PC-3 (cell line): ENCODE results near the gene CTSW. TPM values are rescaled to one million over a fixed set of nuclear protein-coding genes. Genes with fewer than 3 reads are reported as not detected.

Experiments used
- ATAC-seq: fragments of 200-7000 bp; cut with Tn5 transposase; 2 replicates; pipeline ENCODE4 v1.9.1; 2020; ENCODE audit warnings: mild to moderate bottlenecking, moderate library complexity
- BruUV-seq: library from RNA; stranded (reverse); fragments of 400-500 nt; replicated peaks from 2 replicates; lab custom pipeline; 2021; lab: Mats Ljungman, UMichigan
- CTCF ChIA-PET: fragments of 300-600 bp; sonication (Branson Sonifier 250); formaldehyde crosslinking; loops from one replicate; lab custom pipeline; 2022; ENCODE audit warnings: antibody characterized with exemption; lab: Charles Lee
- POLR2A ChIA-PET: fragments of 300-600 bp; sonication (Branson Sonifier 250); formaldehyde crosslinking; loops from one replicate; lab custom pipeline; 2022; ENCODE audit warnings: antibody characterized with exemption; ENCODE audit not compliant: unreplicated experiment; lab: Charles Lee
- DNase-seq: peaks from one replicate; pipeline ENCODE4 v3.0.0-alpha.2; 2015
- H2AFZ ChIP-seq: fragments of 300-600 bp; sonication (generic); 2 replicates; pipeline ENCODE4 v1.6.0; 2016; ENCODE audit warnings: antibody characterized with exemption, low read length
- H3F3A ChIP-seq: fragments of 300-600 bp; sonication (generic); one replicate; pipeline ENCODE4 v1.6.0; 2017; ENCODE audit warnings: antibody characterized with exemption, low read length, control low read depth, mild to moderate bottlenecking; ENCODE audit not compliant: unreplicated experiment
- H3K27ac ChIP-seq: fragments of 300-600 bp; sonication (generic); 2 replicates; pipeline ENCODE4 v1.5.1; 2016; ENCODE audit warnings: mild to moderate bottlenecking, low read length
- H3K27me3 ChIP-seq: fragments of 300-600 bp; sonication (generic); 2 replicates; pipeline ENCODE4 v1.6.1; 2016; ENCODE audit warnings: low read length, mixed read lengths
- H3K36me3 ChIP-seq: fragments of 300-600 bp; sonication (generic); 2 replicates; pipeline ENCODE4 v1.6.1; 2016; ENCODE audit warnings: low read depth, mixed run types, low read length, mixed read lengths
- H3K4me1 ChIP-seq: fragments of 300-600 bp; sonication (generic); 2 replicates; pipeline ENCODE4 v1.5.1; 2016; ENCODE audit warnings: low read length; ENCODE audit not compliant: insufficient read depth
- H3K4me2 ChIP-seq: fragments of 300-600 bp; sonication (generic); 2 replicates; pipeline ENCODE4 v1.6.0; 2016; ENCODE audit warnings: low read length
- H3K4me3 ChIP-seq: fragments of 300-600 bp; sonication (generic); 2 replicates; pipeline ENCODE4 v1.5.1; 2016; ENCODE audit warnings: mild to moderate bottlenecking, low read length, mixed read lengths
- H3K79me2 ChIP-seq: fragments of 300-600 bp; sonication (generic); 2 replicates; pipeline ENCODE4 v1.6.1; 2017; ENCODE audit warnings: low read length, mixed read lengths
- H3K9ac ChIP-seq: fragments of 300-600 bp; sonication (generic); 2 replicates; pipeline ENCODE4 v1.6.0; 2016; ENCODE audit warnings: mild to moderate bottlenecking, low read length
- H3K9me2 ChIP-seq: fragments of 300-600 bp; sonication (generic); replicated peaks from 2 replicates; pipeline ENCODE4 v1.6.1; 2016; ENCODE audit warnings: mixed run types, low read length, mixed read lengths
- H3K9me3 ChIP-seq: fragments of 300-600 bp; sonication (generic); 2 replicates; pipeline ENCODE4 v1.6.1; 2016; ENCODE audit warnings: low read length, mixed read lengths
- H4K20me1 ChIP-seq: fragments of 300-600 bp; sonication (generic); 2 replicates; pipeline ENCODE4 v1.6.1; 2016; ENCODE audit warnings: low read length, mixed read lengths
- EZH2 ChIP-seq: fragments of 300-600 bp; sonication (generic); IDR thresholded peaks from one replicate; pipeline ENCODE4 v1.6.1; 2017; ENCODE audit warnings: antibody characterized with exemption, mild to moderate bottlenecking, low read length; ENCODE audit not compliant: unreplicated experiment
- EZH2phosphoT487 ChIP-seq: fragments of 300-600 bp; sonication (generic); IDR thresholded peaks from 2 replicates; pipeline ENCODE4 v1.6.1; 2018; ENCODE audit warnings: mild to moderate bottlenecking, antibody characterized with exemption, low read length, borderline replicate concordance
- intact Hi-C: fragments of 100-400 bp; cut with micrococcal nuclease; formaldehyde crosslinking; loops from 2 replicates; pipeline ENCODE4 v1.9.0; 2023
- total RNA-seq: library from RNA; depleted of rRNA; stranded (reverse); fragments of >200 nt; gene quantifications from 2 replicates; pipeline ENCODE4 v1.2.3, GENCODE V29; 2014
- TF ChIP-seq, protein P1 (sequence below): fragments of 300-600 bp; sonication (generic); conservative IDR thresholded peaks from 2 replicates; pipeline ENCODE4 v1.5.1; 2017; ENCODE audit warnings: antibody characterized with exemption, low read depth, mild to moderate bottlenecking, low read length

The CTSW gene
- total RNA-seq, 1 experiment from 2014 or later, result 0.11 TPM

DNA sequence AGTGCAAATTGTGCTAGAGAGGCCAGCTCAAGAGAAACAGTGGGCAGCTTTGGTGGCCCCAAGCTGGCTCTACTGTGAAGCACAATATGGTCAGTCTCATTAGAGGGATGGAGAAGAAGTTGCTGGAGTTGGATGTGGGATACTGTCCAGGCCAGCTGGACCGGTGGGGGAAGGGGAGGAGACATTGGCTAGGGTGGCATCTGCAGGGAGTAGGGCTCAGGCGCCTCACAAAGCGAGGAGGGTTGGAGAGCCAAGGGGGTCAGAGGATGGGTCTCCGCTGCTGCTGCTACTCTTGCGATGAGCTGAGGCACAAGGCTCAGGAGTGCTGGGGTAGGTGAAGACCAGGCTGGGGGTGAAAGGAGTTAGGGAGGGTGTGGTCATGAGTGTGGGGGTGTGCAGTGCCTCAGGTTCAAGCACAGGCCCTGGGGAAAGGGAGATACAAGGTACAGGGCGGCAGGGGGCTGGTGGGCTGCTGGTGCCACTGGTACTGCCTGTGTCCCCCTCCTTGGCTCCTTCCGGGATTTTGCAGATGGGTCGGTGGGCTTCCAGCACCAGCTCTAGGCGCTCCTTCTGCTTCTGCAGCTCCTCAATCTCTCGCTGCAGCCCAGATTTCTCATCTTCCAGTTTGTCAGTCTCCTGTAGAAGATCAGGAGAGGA, 13.2 kb downstream of the CTSW start:
- Histone ChIP-seq H3K9ac (no peak overlapping the region), H3K9me3 (no peaks in the 10 kb centered on the region), H3K4me2 (peak overlapping the region; percentile 96), H3K9me2 (no peaks in the 10 kb centered on the region), H3K4me3 (peak overlapping the region; percentile 72), H4K20me1 (peaks cover 46% of the 10 kb centered on the region), H3F3A (peaks cover 58% of the 10 kb centered on the region), H3K79me2 (peaks cover 49% of the 10 kb centered on the region), H3K36me3 (peaks cover 44% of the 10 kb centered on the region), H3K27me3 (no peaks in the 10 kb centered on the region), H2AFZ (no peak overlapping the region), H3K27ac (peak overlapping the region; percentile 58; the same call in 1 of the 2 replicates), H3K4me1 (peaks cover 47% of the 10 kb centered on the region)
- ATAC-seq, result no peak
- no peak for TF ChIP-seq EZH2phosphoT487
- TF ChIP-seq, protein P1, sequence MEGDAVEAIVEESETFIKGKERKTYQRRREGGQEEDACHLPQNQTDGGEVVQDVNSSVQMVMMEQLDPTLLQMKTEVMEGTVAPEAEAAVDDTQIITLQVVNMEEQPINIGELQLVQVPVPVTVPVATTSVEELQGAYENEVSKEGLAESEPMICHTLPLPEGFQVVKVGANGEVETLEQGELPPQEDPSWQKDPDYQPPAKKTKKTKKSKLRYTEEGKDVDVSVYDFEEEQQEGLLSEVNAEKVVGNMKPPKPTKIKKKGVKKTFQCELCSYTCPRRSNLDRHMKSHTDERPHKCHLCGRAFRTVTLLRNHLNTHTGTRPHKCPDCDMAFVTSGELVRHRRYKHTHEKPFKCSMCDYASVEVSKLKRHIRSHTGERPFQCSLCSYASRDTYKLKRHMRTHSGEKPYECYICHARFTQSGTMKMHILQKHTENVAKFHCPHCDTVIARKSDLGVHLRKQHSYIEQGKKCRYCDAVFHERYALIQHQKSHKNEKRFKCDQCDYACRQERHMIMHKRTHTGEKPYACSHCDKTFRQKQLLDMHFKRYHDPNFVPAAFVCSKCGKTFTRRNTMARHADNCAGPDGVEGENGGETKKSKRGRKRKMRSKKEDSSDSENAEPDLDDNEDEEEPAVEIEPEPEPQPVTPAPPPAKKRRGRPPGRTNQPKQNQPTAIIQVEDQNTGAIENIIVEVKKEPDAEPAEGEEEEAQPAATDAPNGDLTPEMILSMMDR, result no peak
- intact Hi-C loops, result no loop called here
- POLR2A ChIA-PET, result interaction anchor here (0.7 to 4.5 kb wide), 4 partner anchors 10 to 255 kb away, joined by 3 to 35 read pairs (median 19); partner anchors contain the start of gene SIPA1
- CTCF ChIA-PET, result no interaction called here
- no TSS peak for BruUV-seq
- peak; percentile 47 for DNase-seq

DNA sequence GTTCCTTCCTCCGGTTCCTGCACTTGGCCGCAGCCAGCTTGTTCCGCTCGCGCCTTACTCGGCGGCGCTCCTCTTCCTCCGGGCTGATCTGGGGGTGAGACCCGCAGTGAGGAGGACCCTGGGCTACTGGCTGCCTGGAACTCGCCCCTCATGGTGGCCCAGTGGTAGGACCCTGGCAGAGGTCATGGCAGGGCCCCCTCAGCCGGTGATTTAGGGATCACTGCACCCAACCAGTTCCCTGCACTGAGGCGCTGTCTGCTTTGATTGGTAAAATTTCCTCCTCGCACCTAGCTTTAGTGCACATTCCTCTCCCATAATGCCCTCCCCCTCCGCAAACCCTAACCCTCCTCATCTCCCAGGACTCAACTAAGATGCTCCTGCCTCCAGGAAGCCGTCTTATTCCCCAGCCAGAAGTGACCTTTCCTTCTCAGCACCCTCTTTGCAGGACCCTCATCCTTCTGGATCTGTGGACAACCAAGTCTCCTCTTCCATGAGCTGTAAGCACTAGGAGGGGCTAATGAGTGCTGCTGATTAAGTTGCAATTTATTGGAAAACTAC, 14.5 kb downstream of the CTSW start:
- TF ChIP-seq EZH2, result no peak
- TF ChIP-seq, protein P1, result peak; percentile 18; the same call in 1 of the 2 replicates
- Histone ChIP-seq H3K4me2 (peak overlapping the region; percentile 96), H3K79me2 (peaks cover 58% of the 10 kb centered on the region), H3F3A (peaks cover 64% of the 10 kb centered on the region), H3K9me3 (no peaks in the 10 kb centered on the region), H3K36me3 (peaks cover 56% of the 10 kb centered on the region), H3K9me2 (no peaks in the 10 kb centered on the region), H3K9ac (no peak overlapping the region), H3K4me1 (peaks cover 42% of the 10 kb centered on the region), H3K4me3 (peak overlapping the region; percentile 72), H2AFZ (no peak overlapping the region), H4K20me1 (peaks cover 58% of the 10 kb centered on the region), H3K27me3 (no peaks in the 10 kb centered on the region), H3K27ac (peak overlapping the region; percentile 13; the same call in 1 of the 2 replicates)
- ATAC-seq (no peak), DNase-seq (peak; percentile 37)
- POLR2A ChIA-PET, result interaction anchor here (0.5 to 0.7 kb wide), 4 partner anchors 9 to 406 kb away, joined by 3 to 5 read pairs (median 3); no protein-coding TSS in a partner anchor
- BruUV-seq, result no TSS peak
- intact Hi-C loops, result no loop called here
- CTCF ChIA-PET, result no interaction called here
